ENCODE results near the gene NPFFR1. TPM values are rescaled to one million over a fixed set of nuclear protein-coding genes. Genes with fewer than 3 reads are reported as not detected.

NPFFR1 gene
- polyA plus RNA-seq, 3 donors from 2014 or later: not detected

GRCh38 chr10:70308121-70309060 is 24.6 kb upstream of the NPFFR1 start:
- Mint-ChIP-seq H3K27ac (no peak overlapping the region), H3K27me3 (ENCODE audit: low read depth in 3 of 3) (peaks cover 0 to 2% (median 0%) of the 10 kb centered on the region in 3 donors), H3K9me3 (no peaks in the 10 kb centered on the region), H3K4me3 (no peak overlapping the region), H3K36me3 (no peaks in the 10 kb centered on the region), H3K4me1 (no peaks in the 10 kb centered on the region)
- DNase-seq: no peak

- no peak overlapping the region for H3K27ac Mint-ChIP-seq
- no peaks in the 10 kb centered on the region for H3K9me3 Mint-ChIP-seq
- peaks cover 0 to 2% (median 0%) of the 10 kb centered on the region in 3 donors for H3K27me3 Mint-ChIP-seq (ENCODE audit: low read depth in 3 of 3)
- H3K4me3 Mint-ChIP-seq: no peak overlapping the region
- no peak for DNase-seq
- H3K4me1 Mint-ChIP-seq: no peaks in the 10 kb centered on the region
- no peaks in the 10 kb centered on the region for H3K36me3 Mint-ChIP-seq
Observed at GRCh38 chr10:70306886-70307520, 23.2 kb upstream of the NPFFR1 start.

- no peak for DNase-seq
- Mint-ChIP-seq H3K4me3 (no peak overlapping the region), H3K9me3 (no peaks in the 10 kb centered on the region), H3K36me3 (no peaks in the 10 kb centered on the region), H3K4me1 (no peaks in the 10 kb centered on the region), H3K27ac (no peak overlapping the region), H3K27me3 (ENCODE audit: low read depth in 3 of 3) (peaks cover 0 to 4% (median 0%) of the 10 kb centered on the region in 3 donors)
Observed at GRCh38 chr10:70306181-70306705, 22.4 kb upstream of the NPFFR1 start.

DNA sequence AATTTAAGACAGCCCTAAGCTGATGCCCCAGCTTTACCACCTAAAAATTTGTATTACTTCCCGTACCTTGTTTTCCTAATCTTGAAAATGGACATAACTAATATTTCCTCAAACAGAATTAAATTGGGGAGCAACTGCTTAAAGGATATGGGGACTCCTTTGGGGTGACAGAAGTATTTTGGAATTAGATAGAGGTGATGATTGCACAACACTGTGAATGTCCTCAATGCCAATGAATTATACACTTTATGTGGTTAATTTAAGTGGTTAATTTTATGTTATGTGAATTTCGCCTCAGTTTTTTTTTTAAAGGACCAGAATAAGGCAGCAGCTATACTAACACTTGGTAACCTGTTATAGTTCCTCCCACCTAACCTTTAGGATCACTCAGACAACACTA is 19.9 kb upstream of the NPFFR1 start:
- Mint-ChIP-seq H3K4me1 (no peaks in the 10 kb centered on the region), H3K27me3 (ENCODE audit: low read depth in 3 of 3) (peaks cover 0 to 4% (median 0%) of the 10 kb centered on the region in 3 donors), H3K4me3 (no peak overlapping the region)

DNA sequence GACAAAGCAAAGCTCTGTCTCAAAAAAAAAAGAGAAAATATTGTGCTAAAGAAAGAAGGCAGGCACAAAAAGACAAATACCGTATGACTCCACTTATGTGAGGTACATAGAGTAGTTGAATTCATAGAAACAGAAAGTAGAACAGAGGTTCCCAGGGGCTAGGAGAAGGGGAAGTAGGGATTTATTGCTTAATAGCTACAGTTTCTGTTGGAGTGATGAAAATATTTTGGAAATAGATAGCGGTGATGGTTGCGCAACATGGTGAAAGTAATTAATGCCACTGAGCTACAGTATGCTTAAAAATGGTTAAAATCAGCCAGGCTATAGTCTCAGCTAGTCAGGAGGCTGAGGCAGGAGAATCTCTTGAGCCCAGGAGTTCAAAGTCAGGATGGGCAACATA is 18.5 kb upstream of the NPFFR1 start:
- H3K27me3 Mint-ChIP-seq (ENCODE audit: low read depth in 3 of 3): peaks cover 0 to 4% (median 0%) of the 10 kb centered on the region in 3 donors

More for the DNA sequence above, 19.9 kb upstream of the NPFFR1 start:
- H3K36me3 Mint-ChIP-seq: no peaks in the 10 kb centered on the region
- H3K9me3 Mint-ChIP-seq: no peaks in the 10 kb centered on the region
- DNase-seq: no peak
- no peak overlapping the region for H3K27ac Mint-ChIP-seq

GRCh38 chr10:70300908-70301597 is 17.2 kb upstream of the NPFFR1 start:
- no peak for DNase-seq
- H3K27ac Mint-ChIP-seq: no peak overlapping the region
- no peaks in the 10 kb centered on the region for H3K36me3 Mint-ChIP-seq
- H3K4me1 Mint-ChIP-seq: no peaks in the 10 kb centered on the region
- H3K4me3 Mint-ChIP-seq: no peak overlapping the region
- H3K27me3 Mint-ChIP-seq (ENCODE audit: low read depth in 3 of 3): peaks cover 0 to 2% (median 0%) of the 10 kb centered on the region in 3 donors
- no peaks in the 10 kb centered on the region for H3K9me3 Mint-ChIP-seq

More for the DNA sequence above, 18.5 kb upstream of the NPFFR1 start:
- H3K4me3 Mint-ChIP-seq: no peak overlapping the region
- no peaks in the 10 kb centered on the region for H3K4me1 Mint-ChIP-seq
- no peaks in the 10 kb centered on the region for H3K9me3 Mint-ChIP-seq
- no peaks in the 10 kb centered on the region for H3K36me3 Mint-ChIP-seq
- no peak for DNase-seq
- no peak overlapping the region for H3K27ac Mint-ChIP-seq

DNA sequence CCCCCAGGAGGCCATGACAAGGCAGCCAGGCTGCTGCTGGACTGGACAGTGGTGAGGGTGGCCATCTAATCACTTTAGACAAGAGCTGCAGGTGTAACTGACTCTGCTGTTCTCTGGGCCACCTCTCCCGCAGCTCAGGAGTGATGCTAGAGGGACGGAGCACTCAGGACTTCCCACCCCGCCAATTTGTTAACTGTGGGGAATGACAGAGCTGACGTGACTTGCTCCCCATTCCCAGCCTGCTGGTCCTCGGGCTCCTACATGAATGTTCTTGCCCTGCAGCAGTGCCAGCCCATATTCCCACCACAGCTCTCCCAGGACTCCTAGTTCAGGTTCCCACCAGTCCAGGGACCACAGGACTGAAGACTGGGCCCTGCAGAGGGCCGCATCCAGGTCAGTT is 16.7 kb upstream of the NPFFR1 start:
- no peaks in the 10 kb centered on the region for H3K9me3 Mint-ChIP-seq
- H3K27ac Mint-ChIP-seq: no peak overlapping the region
- H3K4me1 Mint-ChIP-seq: no peaks in the 10 kb centered on the region
- DNase-seq: no peak
- no peaks in the 10 kb centered on the region for H3K36me3 Mint-ChIP-seq
- H3K4me3 Mint-ChIP-seq: no peak overlapping the region
- H3K27me3 Mint-ChIP-seq (ENCODE audit: low read depth in 3 of 3): peaks cover 0 to 3% (median 0%) of the 10 kb centered on the region in 3 donors

DNA sequence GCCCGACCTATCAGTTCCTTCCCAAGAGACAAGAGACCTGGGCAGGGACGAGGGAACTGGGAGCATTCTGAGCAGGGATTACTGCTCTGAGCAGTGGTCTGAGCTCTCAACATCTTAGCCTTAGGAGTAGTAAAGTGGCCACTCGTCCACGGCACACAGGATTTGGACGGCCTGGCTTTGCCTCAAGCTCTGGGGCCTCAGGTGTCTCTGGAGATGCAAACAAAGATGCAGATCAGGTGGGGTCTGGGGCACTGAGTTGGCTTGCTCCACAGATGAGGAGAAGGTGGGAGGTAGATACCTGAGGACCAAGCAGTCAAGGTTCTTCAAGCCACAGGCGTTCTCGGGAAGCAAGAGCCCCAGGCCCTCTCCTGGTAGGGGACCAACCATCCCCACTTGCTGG is 16.1 kb upstream of the NPFFR1 start:
- Mint-ChIP-seq H3K27ac (no peak overlapping the region), H3K27me3 (ENCODE audit: low read depth in 3 of 3) (peaks cover 0 to 3% (median 0%) of the 10 kb centered on the region in 3 donors), H3K4me3 (no peak overlapping the region), H3K9me3 (no peaks in the 10 kb centered on the region), H3K36me3 (no peaks in the 10 kb centered on the region), H3K4me1 (no peaks in the 10 kb centered on the region)
- DNase-seq: no peak

DNA sequence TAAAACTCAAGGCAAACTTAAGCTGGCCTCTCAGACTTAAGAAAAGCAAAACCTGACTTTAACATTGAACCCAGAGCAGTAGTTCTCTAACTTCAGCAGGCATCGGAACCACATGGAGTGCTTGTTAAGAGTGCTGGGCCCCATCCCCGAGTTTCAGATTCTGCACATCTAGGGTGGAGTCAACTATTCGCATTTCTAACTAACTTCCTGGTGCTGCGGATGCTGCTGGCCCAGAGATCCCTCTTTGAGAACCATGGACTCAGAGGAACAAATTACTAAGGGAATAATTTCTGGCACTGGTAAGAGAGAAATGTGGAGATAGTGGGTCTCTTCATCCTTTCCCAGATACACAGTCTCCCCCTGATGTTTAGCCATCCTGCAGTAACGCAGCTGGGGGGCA is 14.6 kb upstream of the NPFFR1 start:
- peaks cover 2% of the 10 kb centered on the region in 2 donors for H3K4me1 Mint-ChIP-seq
- peaks cover 0 to 3% (median 0%) of the 10 kb centered on the region in 3 donors for H3K27me3 Mint-ChIP-seq (ENCODE audit: low read depth in 3 of 3)
- H3K9me3 Mint-ChIP-seq: no peaks in the 10 kb centered on the region
- no peak overlapping the region for H3K27ac Mint-ChIP-seq
- no peak for DNase-seq
- no peak overlapping the region for H3K4me3 Mint-ChIP-seq
- no peaks in the 10 kb centered on the region for H3K36me3 Mint-ChIP-seq

- H3K4me3 Mint-ChIP-seq: no peak overlapping the region
- no peak for DNase-seq
- peaks cover 0 to 5% (median 0%) of the 10 kb centered on the region in 3 donors for H3K27me3 Mint-ChIP-seq (ENCODE audit: low read depth in 3 of 3)
- no peak overlapping the region for H3K27ac Mint-ChIP-seq
- H3K36me3 Mint-ChIP-seq: no peaks in the 10 kb centered on the region
- peaks cover 9 to 10% of the 10 kb centered on the region in 2 donors for H3K4me1 Mint-ChIP-seq
- H3K9me3 Mint-ChIP-seq: no peaks in the 10 kb centered on the region
Observed at GRCh38 chr10:70297224-70297623, 13.4 kb upstream of the NPFFR1 start.

GRCh38 chr10:70296406-70296899 is 12.6 kb upstream of the NPFFR1 start:
- Mint-ChIP-seq H3K4me1 (peaks cover 9 to 10% of the 10 kb centered on the region in 2 donors), H3K4me3 (no peak overlapping the region), H3K9me3 (no peaks in the 10 kb centered on the region), H3K36me3 (no peaks in the 10 kb centered on the region), H3K27me3 (ENCODE audit: low read depth in 3 of 3) (peaks cover 0 to 6% (median 0%) of the 10 kb centered on the region in 3 donors), H3K27ac (no peak overlapping the region)
- DNase-seq: no peak

- H3K4me3 Mint-ChIP-seq: no peak overlapping the region
- no peak for DNase-seq
- H3K27ac Mint-ChIP-seq: no peak overlapping the region
- peaks cover 9 to 10% of the 10 kb centered on the region in 2 donors for H3K4me1 Mint-ChIP-seq
- H3K9me3 Mint-ChIP-seq: no peaks in the 10 kb centered on the region
- peaks cover 0 to 6% (median 0%) of the 10 kb centered on the region in 3 donors for H3K27me3 Mint-ChIP-seq (ENCODE audit: low read depth in 3 of 3)
- no peaks in the 10 kb centered on the region for H3K36me3 Mint-ChIP-seq
Observed at GRCh38 chr10:70295926-70296325, 12.1 kb upstream of the NPFFR1 start.

- H3K9me3 Mint-ChIP-seq: no peaks in the 10 kb centered on the region
- no peak for DNase-seq
Observed at GRCh38 chr10:70295321-70295720, 11.5 kb upstream of the NPFFR1 start.

More at GRCh38 chr10:70295321-70295720, 11.5 kb upstream of the NPFFR1 start:
- Mint-ChIP-seq H3K4me3 (no peak overlapping the region), H3K27me3 (ENCODE audit: low read depth in 3 of 3) (peaks cover 0 to 6% (median 0%) of the 10 kb centered on the region in 3 donors), H3K36me3 (no peaks in the 10 kb centered on the region), H3K4me1 (peaks cover 9 to 10% of the 10 kb centered on the region in 2 donors), H3K27ac (no peak overlapping the region)

Measured in immature natural killer cell (primary cell).